SU-DHL-6 (cell line): ENCODE data around the gene KCNG1.

ENCODE experiments used
- H2AFZ ChIP-seq: fragments of 200-600 bp; sonication (generic); 2 replicates; pipeline ENCODE4 v1.6.1; 2014; ENCODE audit warnings: low read depth, mild to moderate bottlenecking, moderate library complexity, mixed read lengths, antibody characterized with exemption, low read length; ENCODE audit not compliant: severe bottlenecking
- H3F3A ChIP-seq: fragments of 200-600 bp; shearing (Covaris generic); 2 replicates; pipeline ENCODE4 v1.6.0; 2016; ENCODE audit warnings: antibody characterized with exemption, mild to moderate bottlenecking; ENCODE audit not compliant: insufficient read depth
- H3K27ac ChIP-seq: fragments of 200-600 bp; sonication (generic); 2 replicates; pipeline ENCODE4 v1.5.1; 2016; ENCODE audit warnings: low read depth, mild to moderate bottlenecking, low read length, moderate library complexity, mixed read lengths
- H3K27me3 ChIP-seq: fragments of 200-600 bp; sonication (generic), shearing (Covaris generic); 2 replicates; pipeline ENCODE4 v1.6.0; 2014; ENCODE audit warnings: mild to moderate bottlenecking, low read length
- H3K36me3 ChIP-seq: fragments of 200-600 bp; sonication (generic); 2 replicates; pipeline ENCODE4 v1.6.1; 2014; ENCODE audit warnings: mild to moderate bottlenecking, low read length, mixed read lengths
- H3K4me2 ChIP-seq: fragments of 300-600, 200-600 bp; shearing (Covaris generic), sonication (generic); 2 replicates; pipeline ENCODE4 v1.6.0; 2014; ENCODE audit warnings: low read length, low read depth, mild to moderate bottlenecking; ENCODE audit not compliant: poor library complexity, severe bottlenecking
- H3K4me3 ChIP-seq: fragments of 200-600 bp; sonication (generic); 2 replicates; pipeline ENCODE4 v1.5.1; 2014; ENCODE audit warnings: antibody characterized with exemption, low read length, mild to moderate bottlenecking, mixed read lengths; ENCODE audit not compliant: insufficient read depth, poor library complexity, severe bottlenecking
- H3K79me2 ChIP-seq: fragments of 200-600 bp; sonication (generic); 2 replicates; pipeline ENCODE4 v1.6.1; 2014; ENCODE audit warnings: mild to moderate bottlenecking, low read length, moderate library complexity; ENCODE audit not compliant: insufficient read depth
- H3K9ac ChIP-seq: fragments of 200-600 bp; sonication (generic); 2 replicates; pipeline ENCODE4 v1.7.0; 2014; ENCODE audit warnings: mild to moderate bottlenecking, low read length
- H3K9me2 ChIP-seq: fragments of 200-600 bp; sonication (generic); replicated peaks from 2 replicates; pipeline ENCODE4 v1.6.1; 2014; ENCODE audit warnings: low read length; ENCODE audit not compliant: insufficient read depth
- H3K9me3 ChIP-seq: fragments of 200-600 bp; sonication (generic); 2 replicates; pipeline ENCODE4 v1.6.1; 2014; ENCODE audit warnings: low read length, mixed read lengths; ENCODE audit not compliant: insufficient read depth
- H4K20me1 ChIP-seq: fragments of 200-600 bp; sonication (generic); 2 replicates; pipeline ENCODE4 v1.6.1; 2014; ENCODE audit warnings: low read depth, mild to moderate bottlenecking, antibody characterized with exemption, low read length, moderate library complexity, mixed read lengths
- EZH2phosphoT487 ChIP-seq: fragments of 200-600 bp; sonication (generic), shearing (Covaris generic); conservative IDR thresholded peaks from 2 replicates; pipeline ENCODE4 v1.6.1; 2018; ENCODE audit warnings: mild to moderate bottlenecking, antibody characterized with exemption, low read length, moderate library complexity, mixed read lengths
- TF ChIP-seq, protein P1 (sequence below): fragments of 200-600 bp; sonication (generic); IDR thresholded peaks from one replicate; pipeline ENCODE4 v1.5.1; 2017; ENCODE audit warnings: antibody characterized with exemption, mild to moderate bottlenecking, low read length, moderate library complexity; ENCODE audit not compliant: insufficient read depth, poor library complexity, severe bottlenecking

Gene KCNG1

DNA sequence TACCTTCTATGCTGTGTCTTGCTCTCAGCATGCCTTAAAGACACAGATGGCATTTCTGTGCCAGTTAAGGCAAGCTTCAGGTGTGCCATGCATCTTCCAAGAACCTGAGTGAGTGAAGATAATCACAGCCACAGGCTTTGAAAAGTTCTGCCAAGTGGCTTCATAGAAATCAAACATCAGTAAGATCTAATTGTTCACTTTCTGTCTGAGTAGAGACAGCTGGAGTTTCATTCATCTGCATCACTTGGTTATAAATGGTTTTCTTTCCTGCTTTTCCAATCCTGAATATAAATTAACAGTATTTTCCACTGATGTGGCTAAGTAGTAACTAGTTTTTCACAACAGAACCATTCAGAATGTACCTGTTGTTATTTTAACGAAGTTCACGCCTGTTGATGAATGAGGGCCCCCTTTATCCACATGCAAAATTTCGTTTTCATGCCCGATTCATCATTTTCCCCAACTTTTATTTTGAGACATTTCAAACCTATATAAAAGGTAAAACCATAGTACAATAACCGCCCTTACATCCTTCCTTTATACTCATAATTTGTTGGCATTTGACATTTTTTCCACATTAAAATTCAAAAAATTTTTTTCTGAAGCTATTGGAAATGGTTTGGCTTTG lies 38.6 kb upstream of the KCNG1 start:
- Histone ChIP-seq H3K27ac (no peak overlapping the region), H4K20me1 (no peaks in the 10 kb centered on the region), H3K9me3 (no peaks in the 10 kb centered on the region), H3F3A (no peaks in the 10 kb centered on the region), H3K4me3 (no peak overlapping the region), H3K79me2 (no peaks in the 10 kb centered on the region), H3K36me3 (no peaks in the 10 kb centered on the region), H3K27me3 (no peaks in the 10 kb centered on the region), H3K4me2 (no peak overlapping the region), H2AFZ (no peak overlapping the region), H3K9me2 (no peaks in the 10 kb centered on the region), H3K9ac (no peak overlapping the region)
- TF ChIP-seq, protein P1, sequence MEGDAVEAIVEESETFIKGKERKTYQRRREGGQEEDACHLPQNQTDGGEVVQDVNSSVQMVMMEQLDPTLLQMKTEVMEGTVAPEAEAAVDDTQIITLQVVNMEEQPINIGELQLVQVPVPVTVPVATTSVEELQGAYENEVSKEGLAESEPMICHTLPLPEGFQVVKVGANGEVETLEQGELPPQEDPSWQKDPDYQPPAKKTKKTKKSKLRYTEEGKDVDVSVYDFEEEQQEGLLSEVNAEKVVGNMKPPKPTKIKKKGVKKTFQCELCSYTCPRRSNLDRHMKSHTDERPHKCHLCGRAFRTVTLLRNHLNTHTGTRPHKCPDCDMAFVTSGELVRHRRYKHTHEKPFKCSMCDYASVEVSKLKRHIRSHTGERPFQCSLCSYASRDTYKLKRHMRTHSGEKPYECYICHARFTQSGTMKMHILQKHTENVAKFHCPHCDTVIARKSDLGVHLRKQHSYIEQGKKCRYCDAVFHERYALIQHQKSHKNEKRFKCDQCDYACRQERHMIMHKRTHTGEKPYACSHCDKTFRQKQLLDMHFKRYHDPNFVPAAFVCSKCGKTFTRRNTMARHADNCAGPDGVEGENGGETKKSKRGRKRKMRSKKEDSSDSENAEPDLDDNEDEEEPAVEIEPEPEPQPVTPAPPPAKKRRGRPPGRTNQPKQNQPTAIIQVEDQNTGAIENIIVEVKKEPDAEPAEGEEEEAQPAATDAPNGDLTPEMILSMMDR: no peak
- TF ChIP-seq EZH2phosphoT487: no peak

DNA sequence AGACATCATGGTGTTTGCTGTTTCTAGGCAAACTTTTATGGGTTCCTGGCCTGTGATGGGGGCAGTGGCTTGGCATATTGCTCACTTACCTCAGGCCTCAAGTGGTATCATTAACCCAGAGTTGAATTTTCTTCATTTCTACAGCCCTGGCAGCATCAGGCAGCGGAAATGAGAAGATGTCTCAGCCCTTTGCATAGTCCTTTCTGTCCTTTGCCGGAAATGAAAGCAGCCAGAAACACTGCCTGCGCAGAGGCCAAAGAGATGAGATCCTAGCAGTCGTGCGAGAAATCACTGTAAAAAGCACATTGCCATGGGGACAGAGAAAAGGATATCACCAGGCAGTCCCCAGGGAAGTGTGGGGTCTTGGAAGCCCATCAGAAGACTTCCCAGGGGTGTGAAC lies 37.4 kb upstream of the KCNG1 start:
- Histone ChIP-seq H3K9me2 (no peaks in the 10 kb centered on the region), H3K27me3 (no peaks in the 10 kb centered on the region), H3K9ac (no peak overlapping the region), H3K4me2 (no peak overlapping the region), H3K79me2 (no peaks in the 10 kb centered on the region), H3K9me3 (no peaks in the 10 kb centered on the region), H2AFZ (no peak overlapping the region), H4K20me1 (no peaks in the 10 kb centered on the region), H3F3A (no peaks in the 10 kb centered on the region), H3K4me3 (no peak overlapping the region), H3K36me3 (no peaks in the 10 kb centered on the region), H3K27ac (no peak overlapping the region)
- no peak for TF ChIP-seq EZH2phosphoT487
- TF ChIP-seq, protein P1: no peak

DNA sequence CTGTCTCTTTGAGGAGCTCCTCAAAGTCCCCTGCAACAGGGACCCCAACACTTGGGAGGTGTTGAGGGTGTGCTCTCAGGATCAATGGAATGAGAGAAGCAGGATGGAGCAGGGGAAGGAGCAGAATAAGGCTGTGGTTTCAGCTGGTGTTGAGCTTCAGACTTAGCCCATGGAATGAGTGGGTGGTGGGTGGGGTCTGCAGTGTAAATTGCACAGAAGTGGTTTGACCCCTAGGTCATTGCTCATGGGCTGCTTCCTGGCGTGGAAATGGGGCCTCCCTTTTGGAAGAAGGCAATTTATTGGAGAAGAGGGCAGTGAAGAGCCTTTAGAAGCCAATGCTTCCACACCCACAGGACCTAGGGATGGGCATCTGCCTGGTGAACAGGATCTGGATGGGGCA lies 37.0 kb upstream of the KCNG1 start:
- no peaks in the 10 kb centered on the region for H4K20me1 ChIP-seq
- no peaks in the 10 kb centered on the region for H3K9me3 ChIP-seq
- TF ChIP-seq, protein P1: no peak
- no peak for TF ChIP-seq EZH2phosphoT487
- H3K4me3 ChIP-seq: no peak overlapping the region
- H3K36me3 ChIP-seq: no peaks in the 10 kb centered on the region
- no peaks in the 10 kb centered on the region for H3K79me2 ChIP-seq
- H3K27me3 ChIP-seq: no peaks in the 10 kb centered on the region
- no peaks in the 10 kb centered on the region for H3K9me2 ChIP-seq
- H3K4me2 ChIP-seq: no peak overlapping the region
- H3F3A ChIP-seq: no peaks in the 10 kb centered on the region
- no peak overlapping the region for H2AFZ ChIP-seq
- no peak overlapping the region for H3K9ac ChIP-seq
- no peak overlapping the region for H3K27ac ChIP-seq
